Eye (tissue), 1 donor: ENCODE measurements around the gene MEGF11.

Experiments
- DNase-seq: peaks from one replicate; pipeline ENCODE4 v3.0.0-alpha.2; 2015

Gene MEGF11

DNA sequence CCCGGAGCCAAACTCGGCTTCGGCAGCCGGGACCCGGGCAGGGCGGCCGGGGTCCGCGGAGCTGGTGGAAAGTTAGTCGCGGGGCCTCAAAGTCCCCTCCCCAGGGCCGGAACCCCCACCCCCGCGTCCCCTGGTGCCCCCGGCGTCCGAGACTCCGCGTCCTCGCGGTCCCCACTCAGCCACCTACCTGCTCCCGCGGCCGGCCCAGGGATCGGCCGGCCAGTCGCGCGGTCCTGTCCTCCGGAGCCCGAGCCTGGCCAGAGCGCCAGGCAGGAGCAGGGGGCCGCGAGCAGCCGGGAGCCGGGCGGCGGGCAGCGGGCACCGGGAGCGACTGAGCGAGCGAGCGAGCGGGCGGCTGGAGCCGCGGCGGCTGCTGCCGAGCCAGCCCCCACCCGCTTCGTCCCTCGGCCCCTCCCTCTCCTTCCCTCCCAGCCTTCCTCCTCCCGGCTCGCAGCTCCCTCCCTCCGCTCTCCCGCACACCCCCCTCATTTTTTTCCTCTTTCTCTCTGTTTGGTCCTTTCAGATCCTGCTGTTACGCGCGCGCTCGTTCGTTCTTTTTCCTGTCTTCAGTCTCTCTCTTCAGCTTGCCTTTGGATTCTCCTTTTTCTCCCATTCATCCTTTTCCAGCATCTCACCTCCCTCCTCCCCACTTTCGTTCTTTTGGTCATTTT lies at the start of gene MEGF11:
Gene MEGF11 (minus strand): TSS at position 333 of the 671 bp plus-strand sequence. CDS start 125,347 bp downstream, outside the sequence.
- peak; percentile 72 for DNase-seq

DNA sequence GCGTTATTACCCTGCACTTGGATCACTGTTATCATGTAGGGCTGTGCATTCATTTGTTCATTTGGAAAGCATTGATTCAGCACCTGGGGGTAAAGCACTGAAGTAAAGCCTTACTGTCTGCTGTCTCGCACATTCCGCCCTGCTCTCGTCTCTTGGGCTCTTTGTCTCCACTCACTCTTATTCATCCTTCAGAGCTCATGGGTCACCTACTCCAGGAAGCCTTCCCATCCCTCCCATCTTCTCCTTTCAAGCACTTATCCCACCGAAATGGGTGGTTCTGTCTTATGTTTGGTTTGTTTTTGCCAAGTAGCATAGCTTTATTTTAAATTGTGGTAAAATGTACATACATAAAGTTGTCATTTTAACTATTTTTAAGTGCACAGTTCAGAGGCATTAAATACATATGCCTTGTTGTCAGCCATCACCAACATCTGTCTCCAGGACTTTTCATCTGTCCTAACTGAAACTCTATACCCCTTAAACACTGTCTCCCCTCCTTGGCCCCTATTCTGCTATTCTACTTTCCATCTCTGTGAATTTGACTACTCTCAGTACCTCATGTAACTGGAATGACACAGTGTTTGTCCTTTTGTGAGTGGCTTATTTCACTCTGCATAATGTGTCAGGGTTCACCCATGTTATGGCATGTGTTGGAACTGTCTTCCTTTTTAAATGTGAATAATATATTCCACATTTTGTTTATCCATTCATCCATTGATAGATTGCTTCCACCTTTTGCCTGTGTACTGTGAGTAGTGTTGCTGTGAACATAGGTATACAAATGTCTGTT lies 49.1 kb upstream of the MEGF11 start:
- no peak for DNase-seq

- peak; percentile 76 for DNase-seq
Observed at GRCh38 chr15:66298803-66299251, 45.3 kb upstream of the MEGF11 start.

DNA sequence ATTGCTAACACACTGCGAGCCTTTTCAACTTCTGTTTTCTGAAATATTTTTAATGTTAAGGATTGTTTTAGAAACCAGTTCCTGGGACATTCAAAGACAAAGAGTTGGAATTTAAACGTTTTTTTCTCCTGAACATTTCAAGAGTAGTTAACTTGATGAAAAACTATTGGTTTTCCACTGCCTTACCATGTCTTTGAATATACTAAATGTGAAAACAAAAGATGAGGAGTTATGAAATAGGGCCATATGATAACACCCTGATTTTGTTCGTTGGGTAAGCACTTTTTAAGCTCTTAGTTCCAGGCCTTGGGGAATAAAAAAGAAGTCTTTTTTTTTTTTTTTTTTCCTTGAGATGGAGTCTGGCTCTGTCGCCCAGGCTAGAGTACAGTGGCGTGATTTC lies 42.6 kb upstream of the MEGF11 start:
- DNase-seq = no peak

DNA sequence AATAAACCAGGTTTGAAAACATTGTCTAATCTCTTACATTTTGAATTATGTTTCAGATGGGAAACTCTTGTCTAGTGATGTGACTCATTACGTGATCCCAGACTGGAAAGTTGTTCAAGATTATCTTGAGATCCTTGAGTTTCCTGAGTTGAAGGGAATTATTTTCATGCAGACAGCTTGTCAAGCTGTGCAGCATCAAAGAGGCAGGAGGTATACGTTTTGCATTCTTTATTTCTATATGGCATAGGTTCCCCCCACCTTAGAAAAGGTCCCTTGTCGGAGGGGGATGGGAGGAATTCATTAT lies 41.3 kb upstream of the MEGF11 start:
- DNase-seq = peak; percentile 25

DNA sequence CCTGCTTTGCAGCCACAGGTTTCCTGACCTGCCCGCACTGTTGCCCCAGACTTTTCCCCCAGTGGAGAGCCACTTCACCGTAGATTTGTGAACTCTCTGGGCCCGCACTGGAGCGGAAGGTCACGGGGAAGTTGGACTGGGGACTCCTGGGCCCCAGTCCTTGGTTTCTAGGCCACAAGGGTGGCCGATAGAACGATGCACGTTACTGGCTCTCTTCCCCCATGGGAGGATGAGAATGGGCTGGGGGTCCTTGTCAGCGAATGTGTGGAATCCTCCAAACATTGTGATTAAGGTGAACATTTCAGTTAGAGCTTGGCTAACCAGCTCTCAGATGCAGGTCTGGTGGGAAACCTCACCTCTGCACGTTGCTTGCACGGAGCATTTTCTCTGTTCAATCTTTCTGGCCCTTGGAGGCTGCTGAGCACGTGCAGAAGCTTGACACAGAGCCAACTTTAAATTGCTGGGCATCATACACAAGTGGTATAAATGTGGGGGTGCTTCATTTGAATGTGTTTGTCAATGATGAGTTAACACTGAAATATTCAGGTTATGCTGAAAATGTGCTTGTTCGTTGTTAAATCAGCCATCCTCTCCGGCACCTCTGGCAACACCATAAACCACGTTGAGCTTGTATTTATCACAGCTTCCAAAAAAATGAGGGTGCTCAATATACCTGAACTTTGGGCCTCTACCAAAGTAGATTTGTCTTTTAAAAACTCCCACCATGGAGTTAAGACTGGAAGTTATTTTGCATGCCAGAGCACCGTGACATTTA lies 40.8 kb upstream of the MEGF11 start:
- DNase-seq = peak; percentile 87

- DNase-seq = no peak
Observed at GRCh38 chr15:66293419-66294156, 40.0 kb upstream of the MEGF11 start, which contains the start of gene DIS3L. DIS3L (plus strand) TSS chr15:66293568; CDS start chr15:66293597, 29 bp downstream.

- DNase-seq = peak; percentile 80
Observed at GRCh38 chr15:66292571-66293418, 39.2 kb upstream of the MEGF11 start.

DNA sequence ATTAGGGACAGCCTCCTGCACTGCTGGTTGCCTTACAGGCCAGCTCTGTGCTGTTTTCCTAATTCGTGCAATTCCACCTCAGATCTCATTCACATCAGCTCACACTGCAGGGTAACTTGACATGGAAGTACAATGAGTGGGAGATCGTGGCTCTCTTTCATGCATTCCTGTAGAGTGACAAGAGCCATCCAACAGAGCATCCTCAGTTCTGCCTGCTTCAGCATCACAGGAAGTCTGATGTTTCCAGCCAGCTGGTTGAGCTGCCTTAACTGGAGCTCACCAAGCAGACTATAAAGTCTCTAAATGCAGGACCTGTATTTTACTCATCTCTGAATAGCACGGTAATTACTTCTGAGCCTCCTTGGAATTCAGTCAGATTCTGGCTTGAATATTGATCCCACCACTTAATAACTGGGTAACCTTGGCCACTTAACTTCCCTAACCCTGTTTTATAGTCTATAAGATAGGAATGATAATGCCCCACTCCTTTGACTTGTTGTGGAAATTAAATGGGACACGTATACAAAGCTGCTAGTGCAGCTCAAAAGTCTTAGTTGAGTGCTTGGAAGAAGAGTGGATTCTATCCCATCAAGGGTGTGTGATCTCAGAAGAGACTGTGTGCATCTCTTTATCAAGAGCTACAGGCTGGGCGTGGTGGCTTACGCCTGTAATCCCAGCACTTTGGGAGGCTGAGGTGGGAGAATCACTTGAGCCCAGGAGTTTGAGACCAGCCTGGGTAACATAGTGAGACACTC lies 38.4 kb upstream of the MEGF11 start:
- DNase-seq = peak; percentile 29

GRCh38 chr15:66290518-66290917 lies 37.0 kb upstream of the MEGF11 start:
- no peak for DNase-seq

- no peak for DNase-seq
Observed at GRCh38 chr15:66290007-66290406, 36.5 kb upstream of the MEGF11 start.

- DNase-seq = peak; percentile 32
Observed at GRCh38 chr15:66288551-66289185, 35.1 kb upstream of the MEGF11 start.

DNA sequence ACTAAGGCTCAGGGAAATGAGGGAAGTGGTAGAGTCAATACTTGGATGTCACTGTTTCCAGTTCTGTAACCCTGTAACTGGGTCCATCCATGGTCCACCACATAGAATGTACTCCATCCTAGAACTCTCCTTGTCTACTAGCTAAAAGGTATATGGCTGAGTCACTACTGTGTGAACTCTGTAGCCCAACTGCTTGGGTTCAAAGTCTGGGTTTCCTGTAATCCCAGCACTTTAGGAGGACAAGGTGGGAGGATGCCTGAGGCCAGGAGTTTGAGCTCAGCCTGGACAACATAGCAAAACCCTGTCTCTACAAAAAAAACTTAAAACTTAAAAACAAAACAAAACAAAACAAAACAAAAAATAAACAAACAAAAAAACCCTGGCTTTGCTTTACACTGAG lies 34.5 kb upstream of the MEGF11 start:
- no peak for DNase-seq

DNA sequence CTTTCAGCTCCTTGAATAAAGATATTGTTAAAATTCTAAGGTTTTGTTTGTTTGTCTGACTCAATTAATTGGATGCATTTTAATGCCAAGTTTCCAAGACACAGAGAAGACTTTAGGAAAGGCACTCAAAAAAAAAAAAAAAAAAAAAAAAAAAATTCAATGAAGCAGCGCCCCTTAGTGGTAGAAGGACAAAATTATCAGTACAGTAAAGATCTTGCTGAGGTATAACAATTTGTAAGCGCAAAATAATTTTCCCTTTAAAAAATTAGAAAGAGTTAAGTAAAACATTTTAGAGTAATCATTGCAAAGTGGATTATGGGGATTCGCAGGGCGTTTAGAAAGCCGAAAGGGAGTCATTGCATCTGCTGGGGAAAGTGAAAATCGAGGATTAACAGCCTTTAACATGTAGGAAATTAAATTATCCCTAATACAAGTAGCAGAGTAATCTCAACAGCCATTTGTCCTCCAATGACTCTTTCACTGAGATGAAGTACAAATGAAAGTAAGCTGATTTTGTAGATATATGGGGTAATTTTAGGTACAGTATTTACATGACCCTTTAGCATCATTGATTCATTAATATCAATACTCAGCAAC lies 34.0 kb upstream of the MEGF11 start:
- DNase-seq = peak; percentile 84

DNA sequence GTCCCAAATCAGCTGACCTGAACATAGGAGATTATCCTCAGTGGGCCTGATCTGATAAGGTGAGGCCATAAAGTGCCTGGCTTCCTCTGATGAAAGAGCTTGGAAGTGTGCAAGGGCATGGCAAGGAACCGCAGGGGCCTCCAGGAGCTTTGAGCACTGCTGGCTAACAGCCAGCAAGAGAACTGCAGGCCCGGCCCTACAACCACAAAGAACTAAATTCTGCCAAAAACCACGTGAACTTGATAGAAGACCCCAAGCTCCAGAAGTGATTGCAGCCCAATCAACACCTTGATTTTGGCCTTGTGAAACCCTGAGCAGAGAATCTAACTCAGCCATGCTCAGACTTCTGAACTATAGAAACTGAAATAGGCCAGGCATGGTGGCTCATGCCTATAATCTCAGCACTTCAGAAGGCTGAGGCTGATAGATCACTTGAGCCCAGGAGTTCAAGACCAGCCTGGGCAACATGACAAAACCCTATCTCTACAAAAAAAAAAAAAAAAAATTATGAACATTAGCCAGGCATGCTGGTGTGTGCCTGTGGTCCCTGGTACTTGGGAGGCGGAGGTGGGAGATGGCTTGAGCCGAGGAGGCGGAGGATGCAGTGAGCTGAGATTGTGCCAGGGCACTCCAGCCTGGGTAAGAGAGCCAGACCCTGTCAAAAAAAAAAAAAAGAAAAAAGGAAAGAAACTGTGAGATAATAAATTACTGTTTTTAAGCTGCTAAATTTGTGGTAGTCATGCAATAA lies 32.2 kb upstream of the MEGF11 start:
- no peak for DNase-seq

GRCh38 chr15:66284271-66284670 lies 30.7 kb upstream of the MEGF11 start:
- no peak for DNase-seq

GRCh38 chr15:66278671-66279070 lies 25.1 kb upstream of the MEGF11 start:
- no peak for DNase-seq

DNA sequence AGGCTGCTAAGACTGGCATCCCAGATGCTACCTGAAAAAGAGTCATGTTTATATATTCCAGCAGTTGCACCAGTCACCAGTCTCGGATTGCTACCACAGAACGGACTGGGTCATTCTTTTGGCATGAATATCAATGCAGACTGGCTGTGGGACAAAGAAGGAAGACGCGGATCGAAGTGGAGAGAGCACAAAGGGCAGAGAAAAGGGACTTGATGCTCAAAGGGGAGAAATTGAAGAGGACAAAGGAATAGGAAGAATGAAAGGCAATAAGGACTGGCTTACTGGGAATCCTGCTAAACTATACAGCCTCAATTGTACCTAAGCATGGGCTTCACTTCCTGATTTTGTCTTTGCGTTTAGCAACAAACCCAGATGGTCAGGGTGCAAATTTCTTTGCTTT lies 24.5 kb upstream of the MEGF11 start:
- no peak for DNase-seq

- no peak for DNase-seq
Observed at GRCh38 chr15:66276546-66276945, 23.0 kb upstream of the MEGF11 start.
